Thoracic aorta endothelial cell (primary cell): ENCODE measurements around the gene NLRP2B. TPM values are rescaled to one million over a fixed set of nuclear protein-coding genes. Genes with fewer than 3 reads are reported as not detected.

Experiments
- total RNA-seq: library from RNA; depleted of rRNA; stranded (reverse); fragments of >200 nt; gene quantifications from 2 replicates; pipeline ENCODE4 v1.2.3, GENCODE V29; 2012

The NLRP2B gene
- not detected in 2 replicates for total RNA-seq

GRCh38 chrX:57680160-57680559 lies at the start of gene NLRP2B:
TSS of gene NLRP2B (minus strand) at chrX:57680260.

Other genes starting within 250 kb of the NLRP2B start
- 23.0 and 25.4 TPM in 2 replicates for gene ZXDB, start 88.2 kb downstream of the NLRP2B start, total RNA-seq
- gene ZXDA, start 230.2 kb upstream of the NLRP2B start, total RNA-seq, result 9.7 TPM in 2 replicates